Measurements from ENCODE around the gene CDC42BPA.
"Not testable (repeated sequence)": the region's sequence is repeated elsewhere in the genome, so short reads cannot be mapped to it uniquely, and the experiment has no call there.

CDC42BPA gene

GRCh38 chr1:227192163-227192562, 126.1 kb downstream of the CDC42BPA start:
- no peak for DNase-seq (ENCODE audit: low spot score)

GRCh38 chr1:227191607-227192006, 126.7 kb downstream of the CDC42BPA start:
- no peak for DNase-seq (ENCODE audit: low spot score)

GRCh38 chr1:227190321-227190720, 128.0 kb downstream of the CDC42BPA start:
- DNase-seq (ENCODE audit: low spot score) = no peak

GRCh38 chr1:227185291-227185690, 133.0 kb downstream of the CDC42BPA start:
- DNase-seq (ENCODE audit: low spot score) = no peak

- no peak for DNase-seq (ENCODE audit: low spot score)
Observed at GRCh38 chr1:227182012-227182411, 136.3 kb downstream of the CDC42BPA start.

GRCh38 chr1:227175611-227176010, 142.7 kb downstream of the CDC42BPA start:
- DNase-seq (ENCODE audit: low spot score) = no peak

- no peak for DNase-seq (ENCODE audit: low spot score)
Observed at GRCh38 chr1:227174164-227174563, 144.1 kb downstream of the CDC42BPA start.

- DNase-seq (ENCODE audit: low spot score) = no peak
Observed at GRCh38 chr1:227170361-227171166, 147.7 kb downstream of the CDC42BPA start.

GRCh38 chr1:227169343-227169742, 148.9 kb downstream of the CDC42BPA start:
- no peak for DNase-seq (ENCODE audit: low spot score)

- no peak for DNase-seq (ENCODE audit: low spot score)
Observed at GRCh38 chr1:227167276-227168101, 150.8 kb downstream of the CDC42BPA start.

- DNase-seq (ENCODE audit: low spot score) = no peak
Observed at GRCh38 chr1:227166559-227166958, 151.7 kb downstream of the CDC42BPA start.

GRCh38 chr1:227161470-227161869, 156.8 kb downstream of the CDC42BPA start:
- no peak for DNase-seq (ENCODE audit: low spot score)

GRCh38 chr1:227156520-227156919, 161.8 kb downstream of the CDC42BPA start:
- no peak for DNase-seq (ENCODE audit: low spot score)

GRCh38 chr1:227155688-227156087, 162.6 kb downstream of the CDC42BPA start:
- no peak for DNase-seq (ENCODE audit: low spot score)

- DNase-seq (ENCODE audit: low spot score) = no peak
Observed at GRCh38 chr1:227155004-227155403, 163.3 kb downstream of the CDC42BPA start.

- no peak for DNase-seq (ENCODE audit: low spot score)
Observed at GRCh38 chr1:227152525-227152924, 165.8 kb downstream of the CDC42BPA start.

- no peak for DNase-seq (ENCODE audit: low spot score)
Observed at GRCh38 chr1:227140376-227140775, 177.9 kb downstream of the CDC42BPA start.

- DNase-seq (ENCODE audit: low spot score) = no peak
Observed at GRCh38 chr1:227136210-227136820, 182.0 kb downstream of the CDC42BPA start.

GRCh38 chr1:227134686-227135314, 183.5 kb downstream of the CDC42BPA start:
- no peak for DNase-seq (ENCODE audit: low spot score)

GRCh38 chr1:227132695-227133094, 185.6 kb downstream of the CDC42BPA start:
- not testable (repeated sequence) for DNase-seq (ENCODE audit: low spot score)

- no peak for DNase-seq (ENCODE audit: low spot score)
Observed at GRCh38 chr1:227131193-227131592, 187.1 kb downstream of the CDC42BPA start.

- DNase-seq (ENCODE audit: low spot score) = no peak
Observed at GRCh38 chr1:227127891-227128290, 190.4 kb downstream of the CDC42BPA start.
